Suppressor macrophage (primary cell): Measurements from ENCODE around the gene ARSI.

Experiments
- DNase-seq, 4 experiments: peaks; one replicate each; pipeline ENCODE4 v3.0.0-alpha.2; 2020 to 2022

ARSI gene

GRCh38 chr5:150307617-150308426, 5.1 kb upstream of the ARSI start:
- no peak for DNase-seq

- DNase-seq, result no peak
Measured at GRCh38 chr5:150306775-150307174, 4.1 kb upstream of the ARSI start.

GRCh38 chr5:150305557-150305956, 2.9 kb upstream of the ARSI start:
- no peak for DNase-seq

GRCh38 chr5:150305095-150305494, 2.4 kb upstream of the ARSI start:
- DNase-seq, result no peak

GRCh38 chr5:150304481-150305081, 1.9 kb upstream of the ARSI start:
- DNase-seq, result no peak

GRCh38 chr5:150303660-150304386, 1.1 kb upstream of the ARSI start:
- no peak for DNase-seq

GRCh38 chr5:150303070-150303615, 438 bp upstream of the ARSI start:
- DNase-seq, result no peak

- no peak for DNase-seq
Measured at GRCh38 chr5:150301901-150302300, 804 bp downstream of the ARSI start.

GRCh38 chr5:150301170-150301505, 1.6 kb downstream of the ARSI start:
- no peak for DNase-seq

- DNase-seq, result no peak
Measured at GRCh38 chr5:150300496-150301169, 2.1 kb downstream of the ARSI start.

- DNase-seq, result no peak
Measured at GRCh38 chr5:150299571-150300327, 3.0 kb downstream of the ARSI start.

- DNase-seq, result peak in 3 of 4 experiments; percentile 20 to 38 (median 25)
Measured at GRCh38 chr5:150298701-150299451, 3.8 kb downstream of the ARSI start.

- no peak for DNase-seq
Measured at GRCh38 chr5:150297934-150298595, 4.6 kb downstream of the ARSI start.

- DNase-seq, result no peak
Measured at GRCh38 chr5:150297236-150297890, 5.3 kb downstream of the ARSI start.

GRCh38 chr5:150296496-150296895, 6.2 kb downstream of the ARSI start:
- DNase-seq, result no peak

GRCh38 chr5:150295741-150296486, 6.8 kb downstream of the ARSI start:
- DNase-seq, result peak in 1 of 4 experiments; percentile 13

- DNase-seq, result peak; percentile 66 to 87 (median 78)
Measured at GRCh38 chr5:150295172-150295634, 7.5 kb downstream of the ARSI start.

- DNase-seq, result no peak
Measured at GRCh38 chr5:150294551-150295071, 8.1 kb downstream of the ARSI start.
